ENCODE measurements around the gene EYA2.

DNA sequence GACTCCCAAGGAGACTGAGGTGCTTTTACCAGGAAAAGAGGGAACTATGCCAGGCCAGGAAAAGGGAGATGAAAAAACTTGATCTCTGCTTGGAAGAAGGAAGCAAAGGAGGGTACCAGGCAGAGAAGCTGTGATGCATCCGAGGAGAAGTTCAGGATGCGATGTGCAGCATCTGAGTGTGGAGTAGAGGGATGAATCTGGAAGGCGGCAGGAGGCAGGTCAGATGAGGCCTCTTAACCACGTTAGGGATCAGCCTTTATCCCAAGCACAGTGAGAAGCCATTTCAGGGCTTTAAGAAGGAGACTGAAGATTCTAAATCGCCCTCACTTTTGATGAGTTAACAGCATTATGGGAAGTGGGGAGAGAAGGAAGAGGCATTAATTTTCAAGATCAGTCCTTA lies 44.9 kb upstream of the EYA2 start:
- TF ChIP-seq, protein P1, sequence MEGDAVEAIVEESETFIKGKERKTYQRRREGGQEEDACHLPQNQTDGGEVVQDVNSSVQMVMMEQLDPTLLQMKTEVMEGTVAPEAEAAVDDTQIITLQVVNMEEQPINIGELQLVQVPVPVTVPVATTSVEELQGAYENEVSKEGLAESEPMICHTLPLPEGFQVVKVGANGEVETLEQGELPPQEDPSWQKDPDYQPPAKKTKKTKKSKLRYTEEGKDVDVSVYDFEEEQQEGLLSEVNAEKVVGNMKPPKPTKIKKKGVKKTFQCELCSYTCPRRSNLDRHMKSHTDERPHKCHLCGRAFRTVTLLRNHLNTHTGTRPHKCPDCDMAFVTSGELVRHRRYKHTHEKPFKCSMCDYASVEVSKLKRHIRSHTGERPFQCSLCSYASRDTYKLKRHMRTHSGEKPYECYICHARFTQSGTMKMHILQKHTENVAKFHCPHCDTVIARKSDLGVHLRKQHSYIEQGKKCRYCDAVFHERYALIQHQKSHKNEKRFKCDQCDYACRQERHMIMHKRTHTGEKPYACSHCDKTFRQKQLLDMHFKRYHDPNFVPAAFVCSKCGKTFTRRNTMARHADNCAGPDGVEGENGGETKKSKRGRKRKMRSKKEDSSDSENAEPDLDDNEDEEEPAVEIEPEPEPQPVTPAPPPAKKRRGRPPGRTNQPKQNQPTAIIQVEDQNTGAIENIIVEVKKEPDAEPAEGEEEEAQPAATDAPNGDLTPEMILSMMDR (IDR thresholded peaks at IDR 0.05), result no peak
- TF ChIP-seq POLR2AphosphoS5 (IDR thresholded peaks at IDR 0.05), result no peak

All from prostate gland (tissue), 2 donors.